Fibroblast of lung (primary cell): Measurements from ENCODE around the gene NRCAM.

Source experiments
- EZH2 ChIP-seq: IDR thresholded peaks from 2 replicates; pipeline ENCODE4 v1.5.1; 2012; ENCODE audit warnings: low read length, control low read depth, mild to moderate bottlenecking; ENCODE audit errors: missing control alignments
- TF ChIP-seq, protein P1 (sequence below), 2 donors: IDR thresholded peaks in 1 of 2; conservative IDR thresholded peaks in 1 of 2; 1 replicate in 1 of 2; 2 replicates in 1 of 2; pipeline ENCODE4 v1.5.1; 2011 to 2012; ENCODE audit warnings: low read length in 2 of 2, control low read depth in 1 of 2, inconsistent platforms in 1 of 2, low read depth in 1 of 2, mild to moderate bottlenecking in 1 of 2

- TF ChIP-seq, protein P1, sequence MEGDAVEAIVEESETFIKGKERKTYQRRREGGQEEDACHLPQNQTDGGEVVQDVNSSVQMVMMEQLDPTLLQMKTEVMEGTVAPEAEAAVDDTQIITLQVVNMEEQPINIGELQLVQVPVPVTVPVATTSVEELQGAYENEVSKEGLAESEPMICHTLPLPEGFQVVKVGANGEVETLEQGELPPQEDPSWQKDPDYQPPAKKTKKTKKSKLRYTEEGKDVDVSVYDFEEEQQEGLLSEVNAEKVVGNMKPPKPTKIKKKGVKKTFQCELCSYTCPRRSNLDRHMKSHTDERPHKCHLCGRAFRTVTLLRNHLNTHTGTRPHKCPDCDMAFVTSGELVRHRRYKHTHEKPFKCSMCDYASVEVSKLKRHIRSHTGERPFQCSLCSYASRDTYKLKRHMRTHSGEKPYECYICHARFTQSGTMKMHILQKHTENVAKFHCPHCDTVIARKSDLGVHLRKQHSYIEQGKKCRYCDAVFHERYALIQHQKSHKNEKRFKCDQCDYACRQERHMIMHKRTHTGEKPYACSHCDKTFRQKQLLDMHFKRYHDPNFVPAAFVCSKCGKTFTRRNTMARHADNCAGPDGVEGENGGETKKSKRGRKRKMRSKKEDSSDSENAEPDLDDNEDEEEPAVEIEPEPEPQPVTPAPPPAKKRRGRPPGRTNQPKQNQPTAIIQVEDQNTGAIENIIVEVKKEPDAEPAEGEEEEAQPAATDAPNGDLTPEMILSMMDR (conservative IDR thresholded peaks at IDR 0.05 in 1 of 2, IDR thresholded peaks at IDR 0.05 in 1 of 2; ENCODE audit: low read depth in 1 of 2, low read length in 2 of 2): no peak
- no peak for TF ChIP-seq EZH2
These were observed 88.3 kb downstream of the NRCAM start for GRCh38 chr7:108367946-108368345.
